A549 (cell line): ENCODE results near the gene SLC16A3. TPM values are rescaled to one million over a fixed set of nuclear protein-coding genes. Genes with fewer than 3 reads are reported as not detected.
A peak's percentile ranks its signal among the peaks of the same experiment; 100 is the strongest.

Experiments used
- ATAC-seq, 2 experiments: fragments of 200-7000 bp in 1 of 2; fragments of >200 bp in 1 of 2; cut with Nextera tagmentation in 1 of 2; cut with Tn5 transposase in 1 of 2; 3 replicates each; pipeline versions ENCODE4 v1.8.0 to v1.9.1; 2018 to 2020; ENCODE audit warnings: mild to moderate bottlenecking in 1 of 2, moderate library complexity in 1 of 2
- CTCF ChIA-PET: fragments of 300-600 bp; sonication (Branson Sonifier 250); formaldehyde crosslinking; extraction: SDS; loops from one replicate; lab custom pipeline; 2021; ENCODE audit warnings: antibody characterized with exemption, inconsistent platforms; lab: Yijun Ruan, JAX
- POLR2A ChIA-PET: fragments of 350-600 bp; formaldehyde crosslinking; extraction: SDS; loops from one replicate; lab custom pipeline; 2021; ENCODE audit warnings: antibody characterized with exemption, inconsistent platforms; lab: Yijun Ruan, JAX
- DNase-seq, 2 experiments: peaks; one replicate each; pipeline versions ENCODE4 v3.0.0 to v3.0.0-alpha.2; 2011 to 2016; ENCODE audit warnings: low read depth in 1 of 2, low spot score in 1 of 2
- FAIRE-seq: peaks from 2 replicates; lab custom pipeline; 2011; peaks lifted over from hg19 to GRCh38; lab: Jason Lieb, UNC
- H3K27ac ChIP-seq, 2 experiments: fragments of >200 bp; sonication (Bioruptor Twin); formaldehyde crosslinking; 3 replicates each; pipeline ENCODE4 v1.5.1; 2016 to 2017
- H3K4me1 ChIP-seq: fragments of >200 bp; sonication (Bioruptor Twin); formaldehyde crosslinking; 3 replicates; pipeline ENCODE4 v1.6.1; 2016
- H3K4me2 ChIP-seq: fragments of >200 bp; sonication (Bioruptor Twin); formaldehyde crosslinking; 3 replicates; pipeline ENCODE4 v1.6.1; 2016
- H3K4me3 ChIP-seq: fragments of >200 bp; sonication (Bioruptor Twin); formaldehyde crosslinking; 3 replicates; pipeline ENCODE4 v1.5.1; 2016
- H3K9me3 ChIP-seq: fragments of >200 bp; sonication (Bioruptor Twin); formaldehyde crosslinking; 3 replicates; pipeline ENCODE4 v1.6.1; 2016
- CBX8 ChIP-seq: fragments of 200-600 bp; sonication (generic); IDR thresholded peaks from 2 replicates; pipeline ENCODE4 v1.6.1; 2016
- CHD2 ChIP-seq: fragments of 150-350 bp; IDR thresholded peaks from 2 replicates; pipeline ENCODE4 v1.6.1; 2014; ENCODE audit warnings: low read length; ENCODE audit not compliant: partially characterized antibody
- CHD4 ChIP-seq: fragments of 200-600 bp; sonication (generic); IDR thresholded peaks from 2 replicates; pipeline ENCODE4 v1.6.1; 2016; ENCODE audit warnings: antibody characterized with exemption, mild to moderate bottlenecking, borderline replicate concordance
- EHF ChIP-seq: fragments of 250-450 bp; sonication (Bioruptor Pico); IDR thresholded peaks from 2 replicates; pipeline ENCODE4 v1.5.0; 2020; ENCODE audit warnings: mild to moderate bottlenecking
- EHMT2 ChIP-seq: fragments of 200-600 bp; sonication (generic); IDR thresholded peaks from 2 replicates; pipeline ENCODE4 v1.6.1; 2016; ENCODE audit warnings: antibody characterized with exemption, low read depth, mild to moderate bottlenecking, moderate library complexity
- ESRRA ChIP-seq: fragments of 150-350 bp; IDR thresholded peaks from 2 replicates; pipeline ENCODE4 v1.6.1; 2014; ENCODE audit warnings: mild to moderate bottlenecking, low read length, borderline replicate concordance
- FOSB ChIP-seq: fragments of 250-450 bp; sonication (Bioruptor Pico); IDR thresholded peaks from 2 replicates; pipeline ENCODE4 v1.5.0; 2020; ENCODE audit warnings: mild to moderate bottlenecking, moderate library complexity
- FOXS1 ChIP-seq: fragments of 250-450 bp; sonication (Bioruptor Pico); IDR thresholded peaks from 2 replicates; pipeline ENCODE4 v1.5.0; 2020; ENCODE audit warnings: mild to moderate bottlenecking, moderate library complexity
- GATA3 ChIP-seq: IDR thresholded peaks from 2 replicates; pipeline ENCODE4 v1.6.1; 2012; ENCODE audit warnings: borderline replicate concordance
- HDAC2 ChIP-seq: fragments of 200-600 bp; sonication (generic); IDR thresholded peaks from 2 replicates; pipeline ENCODE4 v1.6.1; 2016
- HOXB13 ChIP-seq: fragments of 250-450 bp; sonication (Bioruptor Pico); IDR thresholded peaks from 2 replicates; pipeline ENCODE4 v1.5.0; 2020; ENCODE audit warnings: low read depth, mild to moderate bottlenecking, moderate library complexity
- MAX ChIP-seq: IDR thresholded peaks from 2 replicates; pipeline ENCODE4 v1.6.1; 2012
- NFE2L2 ChIP-seq: fragments of 150-350 bp; conservative IDR thresholded peaks from 2 replicates; pipeline ENCODE4 v1.6.1; 2014; ENCODE audit warnings: low read length
- NPAS2 ChIP-seq: fragments of 250-450 bp; sonication (Bioruptor Pico); IDR thresholded peaks from 2 replicates; pipeline ENCODE4 v1.8.0; 2022; ENCODE audit warnings: mild to moderate bottlenecking, moderate library complexity, borderline replicate concordance
- RARB ChIP-seq: fragments of 250-450 bp; sonication (Bioruptor Pico); IDR thresholded peaks from 2 replicates; pipeline ENCODE4 v1.8.0; 2021; ENCODE audit warnings: mild to moderate bottlenecking, moderate library complexity
- REST ChIP-seq: fragments of 200-600 bp; sonication (generic); IDR thresholded peaks from 2 replicates; pipeline ENCODE4 v1.6.1; 2016; ENCODE audit warnings: antibody characterized with exemption, mild to moderate bottlenecking, moderate library complexity
- ZNF302 ChIP-seq: fragments of 250-450 bp; sonication (Bioruptor Pico); IDR thresholded peaks from 2 replicates; pipeline ENCODE4 v1.9.0; 2021; ENCODE audit warnings: inconsistent platforms, mild to moderate bottlenecking, moderate library complexity
- ZSCAN20 ChIP-seq: fragments of 250-450 bp; sonication (Bioruptor Pico); IDR thresholded peaks from 2 replicates; pipeline ENCODE4 v1.8.0; 2022; ENCODE audit warnings: mild to moderate bottlenecking, moderate library complexity
- WGBS: methylation state at CpG from one replicate; pipeline ENCODE4 v1.1.6; 2017; ENCODE audit errors: missing lambda C conversion rate; 5-methylcytosine and 5-hydroxymethylcytosine counted together
- polyA plus RNA-seq, 4 experiments: library from polyadenylated mRNA; depleted of rRNA in 3 of 4; stranded (reverse); fragments of >200 nt; fragmentation: RNase III in 1 of 4; extraction: RNeasy Plus Mini Kit Qiagen cat#74134 plus additional on column Dnase treatment in 1 of 4; gene quantifications; 2 replicates in 3 of 4; 3 replicates in 1 of 4; pipeline ENCODE4 v1.2.3, GENCODE V29; 2011 to 2017
- TF ChIP-seq, protein P1 (sequence below): fragments of >200 bp; sonication (Bioruptor Twin); formaldehyde crosslinking; IDR thresholded peaks from 2 replicates; pipeline ENCODE4 v1.6.1; 2016
- TF ChIP-seq, protein P2 (sequence below): fragments of 250-450 bp; sonication (Bioruptor Pico); IDR thresholded peaks from 2 replicates; pipeline ENCODE4 v1.5.0; 2020; ENCODE audit warnings: low read depth, mild to moderate bottlenecking, moderate library complexity

The SLC16A3 gene
- polyA plus RNA-seq, 2 of the 4 experiments (the other 2 are of a cell fraction): 28.6 to 90.9 TPM

GRCh38 chr17:82236142-82236971 is 7.5 kb downstream of the SLC16A3 start (continued):
- TF ChIP-seq CHD4 (no peak), FOXS1 (0 out of 2 replicates have a peak, but pooled peaks have one; percentile 20)

GRCh38 chr17:82237083-82237745 is 8.4 kb downstream of the SLC16A3 start:
- ChIA-PET POLR2A (no interaction called here), CTCF (interaction anchor here (0.5 to 17.6 kb wide), 33 partner anchors 8 to 291 kb away, joined by 3 to 289 read pairs (median 7); partner anchors contain the start of genes CCDC57, RAC3, SECTM1 and SLC16A3)
- FAIRE-seq (no peak), DNase-seq (no peak), ATAC-seq (no peak)
- no peak overlapping the region for H3K4me3 ChIP-seq
- peak overlapping the region in 1 of 2 experiments; percentile 71; a peak in 2 of 6 replicates for H3K27ac ChIP-seq
- no peak overlapping the region for H3K4me2 ChIP-seq
- peaks cover 88% of the 10 kb centered on the region for H3K4me1 ChIP-seq
- TF ChIP-seq GATA3: no peak
- 95% methylated on average over 57 of the region's 59 CpGs for WGBS
- no peaks in the 10 kb centered on the region for H3K9me3 ChIP-seq

DNA sequence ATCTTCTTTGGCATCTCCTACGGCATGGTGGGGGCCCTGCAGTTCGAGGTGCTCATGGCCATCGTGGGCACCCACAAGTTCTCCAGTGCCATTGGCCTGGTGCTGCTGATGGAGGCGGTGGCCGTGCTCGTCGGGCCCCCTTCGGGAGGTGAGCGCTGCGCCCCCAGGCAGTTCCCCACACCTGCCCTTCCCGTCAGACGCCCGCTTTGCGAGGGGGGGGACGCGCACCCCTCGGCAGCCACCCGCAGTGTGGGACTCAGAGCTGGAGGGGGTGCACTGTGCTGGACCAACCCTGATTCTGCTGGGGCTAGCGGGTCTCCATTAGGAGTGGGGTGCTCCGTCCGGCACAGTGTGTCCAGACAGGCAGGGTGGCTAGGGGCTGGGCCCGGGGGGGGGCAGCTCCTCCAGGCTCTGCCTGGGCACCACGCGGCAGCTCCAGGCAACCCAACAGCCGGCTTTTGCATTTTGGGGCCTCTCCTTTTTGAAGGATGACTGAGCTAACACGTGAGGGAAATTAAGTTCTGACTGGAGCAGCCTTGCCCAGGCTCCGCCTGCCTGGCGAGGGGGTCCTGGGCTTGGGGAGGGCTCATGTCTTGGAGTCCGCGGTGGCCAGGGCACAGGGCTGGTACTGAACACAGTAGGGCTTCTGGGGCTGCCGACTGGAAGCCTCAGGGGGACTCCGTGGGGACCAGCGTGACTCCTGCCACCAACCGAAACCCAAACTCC is 9.1 kb downstream of the SLC16A3 start:
- FAIRE-seq (no peak), DNase-seq (no peak), ATAC-seq (no peak)
- H3K4me1 ChIP-seq: peaks cover 88% of the 10 kb centered on the region
- no peak overlapping the region for H3K4me3 ChIP-seq
- H3K27ac ChIP-seq: peak overlapping the region; percentile 50 to 84; a peak in 5 of 6 replicates
- peak overlapping the region; percentile 22 for H3K4me2 ChIP-seq
- POLR2A ChIA-PET: no interaction called here
- WGBS: 93% methylated on average over 27 of the region's 34 CpGs
- TF ChIP-seq ESRRA (no peak), CHD2 (no peak), MAX (no peak), ZSCAN20 (no peak), REST (no peak), EHF (no peak), GATA3 (no peak), NFE2L2 (no peak), HDAC2 (no peak), CBX8 (no peak), RARB (no peak), EHMT2 (no peak), FOXS1 (no peak), HOXB13 (CRISPR knock-in tag) (no peak), FOSB (CRISPR knock-in tag) (no peak), ZNF302 (CRISPR knock-in tag) (no peak), NPAS2 (CRISPR knock-in tag) (no peak)
- TF ChIP-seq, protein P1, sequence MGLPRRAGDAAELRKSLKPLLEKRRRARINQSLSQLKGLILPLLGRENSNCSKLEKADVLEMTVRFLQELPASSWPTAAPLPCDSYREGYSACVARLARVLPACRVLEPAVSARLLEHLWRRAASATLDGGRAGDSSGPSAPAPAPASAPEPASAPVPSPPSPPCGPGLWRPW: no peak
- TF ChIP-seq, protein P2, sequence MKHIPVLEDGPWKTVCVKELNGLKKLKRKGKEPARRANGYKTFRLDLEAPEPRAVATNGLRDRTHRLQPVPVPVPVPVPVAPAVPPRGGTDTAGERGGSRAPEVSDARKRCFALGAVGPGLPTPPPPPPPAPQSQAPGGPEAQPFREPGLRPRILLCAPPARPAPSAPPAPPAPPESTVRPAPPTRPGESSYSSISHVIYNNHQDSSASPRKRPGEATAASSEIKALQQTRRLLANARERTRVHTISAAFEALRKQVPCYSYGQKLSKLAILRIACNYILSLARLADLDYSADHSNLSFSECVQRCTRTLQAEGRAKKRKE (CRISPR knock-in tag): no peak
- H3K9me3 ChIP-seq: no peaks in the 10 kb centered on the region
- CTCF ChIA-PET: interaction anchor here (0.5 to 17.6 kb wide), 18 partner anchors 9 to 296 kb away, joined by 3 to 289 read pairs (median 6); partner anchors contain the start of genes SECTM1 and SLC16A3
